Keratinocyte (primary cell): Measurements from ENCODE around the gene TRIB2.

Experiments
- CTCF ChIP-seq, 3 experiments: IDR thresholded peaks in 1 of 3; conservative IDR thresholded peaks in 1 of 3; optimal IDR thresholded peaks in 1 of 3; 2 replicates in 2 of 3; 3 replicates in 1 of 3; pipeline versions ENCODE3 to v1.5.1; 2011; ENCODE audit warnings: low read length in 3 of 3, mild to moderate bottlenecking in 3 of 3, moderate library complexity in 2 of 3, control low read depth in 1 of 3, inconsistent platforms in 1 of 3; ENCODE audit not compliant: insufficient read depth in 2 of 3; ENCODE audit errors: extremely low read depth in 1 of 3
- EZH2 ChIP-seq: IDR thresholded peaks from one replicate; pipeline ENCODE4 v1.6.1; 2012; ENCODE audit warnings: inconsistent platforms, mild to moderate bottlenecking, low read length, moderate library complexity

- TF ChIP-seq CTCF (optimal IDR thresholded peaks at IDR 0.05 in 1 of 3, IDR thresholded peaks at IDR 0.05 in 1 of 3, conservative IDR thresholded peaks at IDR 0.05 in 1 of 3; ENCODE audit: extremely low read depth in 1 of 3, insufficient read depth in 2 of 3, low read length in 3 of 3) (no peak), EZH2 (no peak)
Observed at GRCh38 chr2:12791906-12792305, 75.2 kb downstream of the TRIB2 start.
